ENCODE results near the gene LEFTY2. TPM values are rescaled to one million over a fixed set of nuclear protein-coding genes. Genes with fewer than 3 reads are reported as not detected.

Gene LEFTY2
- total RNA-seq, 2 donors from 2014 or later: 6.2 to 9.4 TPM

GRCh38 chr1:225906467-225906866, 34.6 kb downstream of the LEFTY2 start:
- Histone ChIP-seq H3K4me1 (ENCODE audit: control insufficient read depth in 1 of 2, low read depth in 2 of 2) (peaks cover 0 to 7% of the 10 kb centered on the region in 2 donors), H3K9me3 (no peaks in the 10 kb centered on the region), H3K27ac (no peak overlapping the region), H3K27me3 (replicated peaks; ENCODE audit: insufficient read depth) (no peaks in the 10 kb centered on the region), H3K36me3 (no peaks in the 10 kb centered on the region), H3K4me3 (no peak overlapping the region)
- DNase-seq (ENCODE audit: low spot score): no peak
- ATAC-seq (ENCODE audit: insufficient number of reproducible peaks, low FRiP score, low read depth): no peak
- TF ChIP-seq CTCF (IDR thresholded peaks at IDR 0.05): no peak

DNA sequence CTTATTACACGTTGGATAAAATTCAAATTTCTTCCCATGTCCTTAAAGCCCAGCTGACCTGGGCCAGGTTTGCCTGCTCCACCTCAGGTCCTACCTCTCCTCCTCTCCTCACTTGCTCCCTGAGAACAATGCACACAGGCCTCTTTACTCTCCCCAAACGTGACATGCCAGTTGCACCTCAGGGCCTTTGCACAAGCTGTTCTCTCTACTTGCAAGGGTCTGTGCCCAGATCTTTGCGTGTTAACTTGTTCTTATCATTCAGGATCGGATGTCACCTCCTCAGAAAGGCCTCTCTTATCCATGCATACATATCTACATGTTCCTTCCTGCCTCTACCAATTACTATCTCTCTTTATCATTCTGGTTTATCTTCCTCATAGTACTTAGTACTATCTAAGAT, 37.4 kb downstream of the LEFTY2 start:
- Histone ChIP-seq H3K27ac (no peak overlapping the region), H3K4me3 (no peak overlapping the region), H3K4me1 (ENCODE audit: control insufficient read depth in 1 of 2, low read depth in 2 of 2) (no peaks in the 10 kb centered on the region), H3K9me3 (no peaks in the 10 kb centered on the region), H3K36me3 (no peaks in the 10 kb centered on the region), H3K27me3 (replicated peaks; ENCODE audit: insufficient read depth) (no peaks in the 10 kb centered on the region)
- no peak for ATAC-seq (ENCODE audit: insufficient number of reproducible peaks, low FRiP score, low read depth)
- no peak for TF ChIP-seq CTCF (IDR thresholded peaks at IDR 0.05)
- DNase-seq (ENCODE audit: low spot score): no peak

GRCh38 chr1:225899044-225899925, 41.7 kb downstream of the LEFTY2 start:
- Histone ChIP-seq H3K36me3 (no peaks in the 10 kb centered on the region), H3K9me3 (no peaks in the 10 kb centered on the region), H3K27ac (no peak overlapping the region), H3K4me1 (ENCODE audit: control insufficient read depth in 1 of 2, low read depth in 2 of 2) (no peaks in the 10 kb centered on the region), H3K4me3 (no peak overlapping the region), H3K27me3 (replicated peaks; ENCODE audit: insufficient read depth) (no peaks in the 10 kb centered on the region)
- no peak for DNase-seq (ENCODE audit: low spot score)
- no peak for TF ChIP-seq CTCF (IDR thresholded peaks at IDR 0.05)
- ATAC-seq (ENCODE audit: insufficient number of reproducible peaks, low FRiP score, low read depth): no peak

GRCh38 chr1:225897595-225898514, 43.2 kb downstream of the LEFTY2 start:
- H3K9me3 ChIP-seq: no peaks in the 10 kb centered on the region
- TF ChIP-seq CTCF (IDR thresholded peaks at IDR 0.05): no peak
- no peak for DNase-seq (ENCODE audit: low spot score)

More at GRCh38 chr1:225897595-225898514, 43.2 kb downstream of the LEFTY2 start:
- Histone ChIP-seq H3K36me3 (no peaks in the 10 kb centered on the region), H3K4me3 (no peak overlapping the region), H3K27me3 (replicated peaks; ENCODE audit: insufficient read depth) (no peaks in the 10 kb centered on the region), H3K4me1 (ENCODE audit: control insufficient read depth in 1 of 2, low read depth in 2 of 2) (no peaks in the 10 kb centered on the region), H3K27ac (no peak overlapping the region)
- ATAC-seq (ENCODE audit: insufficient number of reproducible peaks, low FRiP score, low read depth): no peak
